Activated naive CD4-positive, alpha-beta T cell treated with anti-CD3 and anti-CD28 coated beads, Interleukin-2, amount 50 U/mL, for 72 hours (primary cell): ENCODE results near the gene REEP2. TPM values are rescaled to one million over a fixed set of nuclear protein-coding genes. Genes with fewer than 3 reads are reported as not detected.

ENCODE experiments used
- ATAC-seq, 2 donors: fragments of 150-1000 bp; cut with Tn5 transposase; 2 replicates each; pipeline ENCODE4 v1.10.0; 2021; ENCODE audit warnings: mild to moderate bottlenecking in 2 of 2, moderate library complexity in 2 of 2
- DNase-seq, 2 donors: peaks; one replicate each; pipeline ENCODE4 v3.0.0; 2021 to 2022; ENCODE audit warnings: low spot score in 2 of 2
- H3K27ac Mint-ChIP-seq, 2 donors: one replicate each; pipeline ENCODE4 v1.8.0; 2022; ENCODE audit warnings: mild to moderate bottlenecking in 2 of 2, mixed read lengths in 2 of 2
- H3K36me3 Mint-ChIP-seq, 2 donors: one replicate each; pipeline ENCODE4 v1.8.0; 2022; ENCODE audit warnings: mixed read lengths in 2 of 2
- H3K9me3 Mint-ChIP-seq, 2 donors: one replicate each; pipeline ENCODE4 v1.8.0; 2022; ENCODE audit warnings: mixed read lengths in 2 of 2
- total RNA-seq, 2 donors: library from RNA; stranded (reverse); gene quantifications; one replicate each; pipeline ENCODE4 v1.2.3, GENCODE V29; 2022

REEP2 gene
- total RNA-seq, 2 donors from 2014 or later = 1.3 to 5.9 TPM

DNA sequence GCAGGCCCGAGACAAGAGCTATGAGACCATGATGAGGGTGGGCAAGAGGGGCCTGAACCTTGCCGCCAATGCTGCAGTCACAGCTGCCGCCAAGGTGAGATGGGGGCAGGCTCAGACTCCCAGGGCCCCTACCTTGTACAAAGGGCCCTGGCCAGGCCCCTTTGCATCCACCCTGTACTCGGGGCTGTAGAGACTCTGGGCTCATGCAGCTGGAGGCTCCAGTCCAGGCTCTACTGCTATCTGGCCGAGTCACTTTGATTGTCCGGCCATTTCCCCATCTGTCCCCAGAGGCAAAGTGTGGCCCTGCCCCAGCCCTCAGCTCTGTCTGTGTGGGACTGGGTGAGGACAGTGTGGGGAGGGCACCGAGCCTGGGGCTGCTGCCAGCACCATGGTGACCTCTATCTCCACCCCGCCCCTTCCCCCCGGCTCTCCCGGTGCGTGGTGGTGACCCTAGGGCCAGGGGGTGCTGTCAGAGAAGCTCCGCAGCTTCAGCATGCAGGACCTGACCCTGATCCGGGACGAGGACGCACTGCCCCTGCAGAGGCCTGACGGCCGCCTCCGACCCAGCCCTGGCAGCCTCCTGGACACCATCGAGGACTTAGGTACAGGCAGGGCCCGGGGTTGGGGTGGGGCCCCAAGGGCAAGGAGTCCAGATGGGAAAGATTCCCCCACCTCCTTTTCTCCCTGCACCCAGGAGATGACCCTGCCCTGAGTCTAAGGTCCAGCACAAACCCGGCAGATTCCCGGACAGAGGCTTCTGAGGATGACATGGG lies 6.1 kb downstream of the REEP2 start:
- Mint-ChIP-seq H3K36me3 (no peaks in the 10 kb centered on the region), H3K9me3 (no peaks in the 10 kb centered on the region), H3K27ac (no peak overlapping the region)
- ATAC-seq (no peak), DNase-seq (no peak)

DNA sequence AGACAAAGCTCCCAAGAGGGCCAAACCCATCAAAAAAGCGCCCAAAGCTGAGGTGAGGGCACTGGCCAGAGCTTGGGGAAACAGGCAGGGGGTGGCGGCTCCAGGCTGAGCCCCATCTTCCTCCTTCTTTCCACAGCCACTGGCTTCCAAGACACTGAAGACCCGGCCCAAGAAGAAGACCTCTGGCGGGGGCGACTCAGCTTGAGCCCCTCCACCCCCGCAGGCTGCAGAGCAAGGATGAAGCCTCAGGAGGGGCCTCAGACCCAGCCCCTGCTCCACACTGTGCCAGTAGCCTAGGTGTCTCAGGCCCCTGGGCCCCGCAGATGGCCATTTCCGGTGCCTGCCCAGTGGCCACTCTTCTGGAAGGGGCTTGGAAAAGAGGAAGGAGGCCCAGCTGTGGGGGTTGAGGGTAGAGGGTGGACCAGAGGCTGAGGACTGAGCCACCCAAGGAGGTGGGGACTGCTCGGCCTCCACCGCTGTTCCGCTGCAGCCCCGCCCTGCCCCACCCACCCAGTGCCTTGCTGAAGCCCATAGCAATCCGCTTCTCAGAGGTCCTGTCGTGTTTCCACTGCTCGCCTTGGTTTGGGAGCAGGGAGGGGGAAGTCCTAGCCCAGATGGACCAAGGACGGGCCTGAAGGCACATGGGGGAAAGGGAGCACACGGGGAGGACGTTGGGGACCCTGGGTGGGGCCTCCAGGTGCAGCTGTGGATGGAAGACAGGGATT lies 6.9 kb downstream of the REEP2 start:
- Mint-ChIP-seq H3K36me3 (no peaks in the 10 kb centered on the region), H3K27ac (no peak overlapping the region), H3K9me3 (no peaks in the 10 kb centered on the region)
- no peak for ATAC-seq
- no peak for DNase-seq

DNA sequence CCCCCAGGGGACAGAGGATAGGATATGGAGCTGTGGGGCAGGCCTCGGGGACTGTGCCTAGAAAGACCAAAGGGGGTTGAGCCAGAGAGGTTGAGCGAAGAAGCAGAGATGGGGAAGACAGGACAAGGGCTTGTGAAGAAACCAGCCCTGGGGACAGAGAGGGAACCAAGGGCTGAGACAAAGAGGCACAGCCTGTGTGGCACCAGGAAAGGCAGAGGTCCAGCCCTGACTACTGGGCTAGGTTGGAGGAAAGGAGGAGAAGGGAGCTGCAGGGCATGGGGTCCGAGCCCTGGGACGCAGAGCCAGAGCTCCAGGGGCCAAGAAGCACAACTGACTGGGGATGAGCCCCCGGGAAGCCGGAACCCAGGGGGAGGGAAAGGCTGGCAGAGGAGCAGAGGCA lies 9.2 kb downstream of the REEP2 start:
- no peak for DNase-seq
- no peak for ATAC-seq
- Mint-ChIP-seq H3K27ac (no peak overlapping the region), H3K36me3 (no peaks in the 10 kb centered on the region), H3K9me3 (no peaks in the 10 kb centered on the region)

GRCh38 chr5:138448481-138449398 lies 9.9 kb downstream of the REEP2 start:
- DNase-seq (no peak), ATAC-seq (no peak)
- peak overlapping the region in 1 of 2 donors; percentile 75 for H3K27ac Mint-ChIP-seq

DNA sequence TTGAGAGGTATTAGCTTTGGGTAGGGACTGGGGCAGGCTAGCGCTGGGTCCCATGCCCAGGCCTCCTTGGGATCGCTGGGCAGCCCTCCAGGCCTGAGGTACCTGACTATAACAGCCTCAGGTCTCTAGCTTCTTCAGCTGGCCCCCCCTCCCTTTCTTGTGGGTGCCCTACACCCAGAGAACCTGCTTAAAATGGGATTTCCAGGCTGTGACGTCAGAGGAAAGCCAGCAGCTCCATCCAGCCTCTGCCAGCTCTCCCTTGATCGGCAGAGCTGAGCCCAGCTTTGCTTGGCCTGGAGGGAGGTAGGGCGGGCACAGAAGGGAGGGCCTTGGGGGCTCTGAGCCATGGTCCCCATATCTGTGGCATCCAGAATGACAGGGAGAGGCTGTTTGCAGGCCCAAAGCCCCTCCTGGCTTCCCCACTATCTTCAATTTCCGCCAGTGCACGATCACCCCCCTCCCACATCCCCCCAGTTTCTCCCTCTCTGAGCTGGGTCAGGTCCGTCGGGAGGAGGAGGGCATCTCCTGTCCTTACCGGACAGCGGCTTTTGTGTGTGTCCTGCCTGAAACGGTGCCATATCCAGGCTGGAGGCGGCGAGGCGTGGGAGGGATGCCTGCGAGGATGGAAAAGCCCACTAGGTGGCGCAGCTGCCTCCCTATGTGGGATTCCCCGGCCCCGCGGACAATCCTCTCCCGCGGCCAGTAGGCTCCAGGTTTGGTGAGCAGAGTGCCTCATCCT lies 10.8 kb downstream of the REEP2 start:
- DNase-seq (peak; percentile 85 to 91), ATAC-seq (peak; percentile 92 to 97)
- Mint-ChIP-seq H3K27ac (peak overlapping the region; percentile 44 to 75), H3K9me3 (no peaks in the 10 kb centered on the region), H3K36me3 (no peaks in the 10 kb centered on the region)

More at GRCh38 chr5:138448481-138449398, 9.9 kb downstream of the REEP2 start:
- Mint-ChIP-seq H3K36me3 (no peaks in the 10 kb centered on the region), H3K9me3 (no peaks in the 10 kb centered on the region)

DNA sequence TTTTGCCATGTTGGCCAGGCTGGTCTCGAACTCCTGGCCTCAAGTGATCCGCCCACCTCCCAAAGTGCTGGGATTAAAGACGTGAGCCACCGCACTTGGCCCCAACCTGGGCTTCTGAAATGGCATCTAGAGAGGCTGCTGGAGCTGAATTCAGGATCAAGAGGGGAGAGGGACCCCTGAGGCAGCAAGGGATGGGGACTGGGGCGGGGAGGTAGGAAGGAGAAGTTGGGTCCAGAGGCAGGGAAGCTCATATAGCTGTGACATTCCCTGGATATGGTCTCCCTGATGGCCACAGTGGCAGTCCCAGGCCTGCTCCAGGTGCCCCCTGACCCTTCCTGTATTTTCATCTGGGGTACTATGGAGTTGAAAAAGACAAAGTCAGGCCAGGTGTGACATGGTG lies 12.1 kb downstream of the REEP2 start:
- DNase-seq = no peak
- Mint-ChIP-seq H3K27ac (no peak overlapping the region), H3K36me3 (no peaks in the 10 kb centered on the region), H3K9me3 (no peaks in the 10 kb centered on the region)
- no peak for ATAC-seq

- no peaks in the 10 kb centered on the region for H3K36me3 Mint-ChIP-seq
- no peak overlapping the region for H3K27ac Mint-ChIP-seq
- H3K9me3 Mint-ChIP-seq = no peaks in the 10 kb centered on the region
- ATAC-seq (no peak), DNase-seq (no peak)
Observed at GRCh38 chr5:138452720-138453119, 13.9 kb downstream of the REEP2 start.

GRCh38 chr5:138453590-138453989 lies 14.7 kb downstream of the REEP2 start:
- ATAC-seq = no peak
- DNase-seq = no peak
- no peak overlapping the region for H3K27ac Mint-ChIP-seq
- no peaks in the 10 kb centered on the region for H3K9me3 Mint-ChIP-seq
- no peaks in the 10 kb centered on the region for H3K36me3 Mint-ChIP-seq

DNA sequence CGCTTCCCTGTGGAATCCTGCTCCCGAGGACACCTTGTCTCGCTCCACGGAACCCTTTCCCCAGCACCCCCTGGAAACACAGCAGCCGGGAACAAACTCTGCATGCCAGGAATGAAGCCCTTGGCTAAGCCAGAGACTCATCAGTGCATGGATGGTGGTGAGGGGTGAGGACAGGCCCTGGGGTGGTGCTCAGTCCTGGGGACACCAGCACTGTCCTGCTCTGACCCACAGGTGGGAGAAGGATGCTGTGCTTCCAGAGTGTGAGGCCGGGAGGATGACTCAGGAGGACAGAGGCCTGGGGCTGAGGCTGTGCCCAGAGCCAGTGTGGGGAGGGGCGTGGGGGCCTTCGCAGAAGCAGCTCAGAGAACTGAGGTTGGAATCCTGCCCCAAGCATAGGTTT lies 15.3 kb downstream of the REEP2 start:
- Mint-ChIP-seq H3K27ac (no peak overlapping the region), H3K9me3 (peaks cover 0 to 2% of the 10 kb centered on the region in 2 donors), H3K36me3 (peaks cover 0 to 5% of the 10 kb centered on the region in 2 donors)
- DNase-seq = no peak
- no peak for ATAC-seq

DNA sequence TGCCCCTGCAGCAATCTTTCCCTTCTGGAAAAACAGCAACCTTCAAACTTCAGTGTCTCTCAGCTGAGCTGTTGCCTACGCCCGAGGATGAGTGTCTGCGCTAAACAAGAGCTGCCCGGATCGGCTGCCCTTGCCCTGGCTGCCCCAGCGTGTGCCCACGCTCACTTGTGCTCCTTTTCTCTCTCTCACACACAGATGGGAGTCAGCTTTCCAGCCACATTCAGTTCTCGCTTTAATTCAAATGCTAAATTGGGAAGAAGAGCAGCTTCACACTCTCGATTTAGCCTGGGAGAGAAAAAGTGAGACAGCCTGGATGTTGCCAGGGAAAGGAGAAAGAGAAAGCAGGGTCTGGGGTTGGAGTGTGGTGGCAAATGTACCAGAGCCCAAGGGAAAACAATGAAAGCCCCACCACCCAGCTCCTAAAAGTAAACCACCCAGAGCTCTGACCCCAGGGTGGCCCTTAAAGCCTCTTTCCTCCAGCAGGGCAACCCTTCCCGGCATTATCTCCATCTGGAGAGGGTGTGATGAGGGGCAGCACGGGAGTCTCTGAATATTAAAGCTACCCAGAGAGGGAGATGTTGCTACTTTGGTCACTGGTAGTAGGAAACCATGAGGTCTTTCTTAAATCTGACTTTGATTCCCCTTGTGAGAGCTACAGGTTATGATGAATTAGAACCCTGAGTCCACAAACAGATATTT lies 16.5 kb downstream of the REEP2 start:
- DNase-seq = no peak
- Mint-ChIP-seq H3K36me3 (peaks cover 0 to 8% of the 10 kb centered on the region in 2 donors), H3K27ac (no peak overlapping the region), H3K9me3 (peaks cover 0 to 4% of the 10 kb centered on the region in 2 donors)
- ATAC-seq = no peak

GRCh38 chr5:138457531-138458275 lies 18.8 kb downstream of the REEP2 start:
- ATAC-seq = no peak
- Mint-ChIP-seq H3K36me3 (peaks cover 0 to 8% of the 10 kb centered on the region in 2 donors), H3K27ac (peak overlapping the region; percentile 40 to 87), H3K9me3 (peaks cover 0 to 4% of the 10 kb centered on the region in 2 donors)
- no peak for DNase-seq

DNA sequence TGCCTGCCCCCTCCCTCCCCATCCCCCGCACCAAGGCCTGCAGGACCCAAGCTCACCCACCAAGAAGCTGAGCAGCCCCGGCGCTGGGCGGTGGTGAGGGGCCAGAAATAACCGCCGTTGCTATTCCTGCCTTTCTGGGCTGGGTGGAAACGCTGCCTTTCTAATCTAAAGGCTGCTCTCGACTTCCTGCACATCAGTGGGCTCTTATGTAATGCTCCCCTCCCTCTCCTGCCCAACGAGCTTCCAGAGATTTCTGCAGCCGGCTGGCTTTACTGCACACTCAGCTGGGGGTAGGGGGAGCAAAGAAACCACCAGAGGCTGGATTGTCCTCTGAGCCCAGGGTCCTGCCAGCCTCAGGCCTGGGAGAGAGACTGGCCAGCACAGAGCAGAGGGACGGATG lies 19.5 kb downstream of the REEP2 start:
- Mint-ChIP-seq H3K27ac (peak overlapping the region; percentile 90 to 99), H3K36me3 (peaks cover 0 to 8% of the 10 kb centered on the region in 2 donors), H3K9me3 (peaks cover 0 to 4% of the 10 kb centered on the region in 2 donors)
- no peak for DNase-seq
- ATAC-seq = no peak

GRCh38 chr5:138458856-138459255 lies 20.0 kb downstream of the REEP2 start:
- Mint-ChIP-seq H3K9me3 (peaks cover 0 to 4% of the 10 kb centered on the region in 2 donors), H3K36me3 (peaks cover 0 to 8% of the 10 kb centered on the region in 2 donors), H3K27ac (peak overlapping the region; percentile 90 to 99)
- DNase-seq (no peak), ATAC-seq (peak in 1 of 2 donors; percentile 0)

GRCh38 chr5:138459311-138459933 lies 20.6 kb downstream of the REEP2 start:
- H3K36me3 Mint-ChIP-seq = peaks cover 0 to 8% of the 10 kb centered on the region in 2 donors
- peak; percentile 80 to 91 for DNase-seq
- peaks cover 0 to 4% of the 10 kb centered on the region in 2 donors for H3K9me3 Mint-ChIP-seq

More at GRCh38 chr5:138459311-138459933, 20.6 kb downstream of the REEP2 start:
- peak overlapping the region; percentile 90 to 99 for H3K27ac Mint-ChIP-seq
- ATAC-seq = peak; percentile 76 to 78
